SH-SY5Y (cell line): ENCODE data around the gene BTBD9.

Source experiments
- GATA2 ChIP-seq: IDR thresholded peaks from 2 replicates; pipeline ENCODE4 v1.6.1; 2011; ENCODE audit warnings: mild to moderate bottlenecking, low read depth, low read length
- GATA3 ChIP-seq: IDR thresholded peaks from 2 replicates; pipeline ENCODE4 v1.6.1; 2011; ENCODE audit warnings: low read depth, mild to moderate bottlenecking, low read length, moderate library complexity

- no peak for TF ChIP-seq GATA3
- TF ChIP-seq GATA2, result no peak
Observed at GRCh38 chr6:38404355-38404754, 235.4 kb downstream of the BTBD9 start.
